ENCODE data around the gene CTSV.

DNA sequence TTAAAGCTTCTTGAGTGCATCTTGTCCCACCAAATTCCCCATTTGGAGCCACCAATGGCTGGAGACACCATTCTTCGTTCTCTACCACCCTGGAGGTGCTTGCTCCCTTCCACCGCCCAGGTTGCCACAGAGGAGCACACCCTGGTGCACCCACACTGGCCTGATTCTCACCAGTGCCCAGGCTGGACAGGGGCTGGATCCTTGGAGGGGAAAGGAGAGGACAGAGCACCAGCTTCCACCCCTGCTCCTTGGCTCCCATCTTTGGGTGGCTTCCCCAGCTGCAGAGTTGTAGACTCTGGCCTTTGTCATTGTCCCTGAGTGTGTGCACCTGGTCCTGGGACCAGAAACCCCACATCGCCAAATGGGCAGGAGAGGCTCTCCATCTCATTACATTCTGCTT, 21.9 kb upstream of the CTSV start:
- no peak for TF ChIP-seq GATA2 (IDR thresholded peaks at IDR 0.05; ENCODE audit: low read depth, low read length)
- TF ChIP-seq GATA3 (IDR thresholded peaks at IDR 0.05; ENCODE audit: low read depth, low read length) = no peak

All from SH-SY5Y (cell line).